H1 (cell line): Measurements from ENCODE around the gene MBD1. TPM values are rescaled to one million over a fixed set of nuclear protein-coding genes. Genes with fewer than 3 reads are reported as not detected.

Experiments used
- CTCF ChIA-PET: fragments of 300-600 bp; sonication (Branson Sonifier 250); formaldehyde crosslinking; loops from one replicate; lab custom pipeline; 2021; ENCODE audit not compliant: partially characterized antibody; lab: Charles Lee
- POLR2A ChIA-PET: fragments of 300-600 bp; sonication (Branson Sonifier 250); formaldehyde crosslinking; loops from one replicate; lab custom pipeline; 2021; ENCODE audit warnings: inconsistent platforms; ENCODE audit not compliant: partially characterized antibody; lab: Charles Lee
- DNase-seq, 2 experiments: peaks; one replicate each; pipeline versions ENCODE4 v3.0.0 to v3.0.0-alpha.2; 2010 to 2022; ENCODE audit warnings: low spot score in 2 of 2, low read depth in 1 of 2, mixed read lengths in 1 of 2
- FAIRE-seq: peaks from 2 replicates; lab custom pipeline; 2011; peaks lifted over from hg19 to GRCh38; lab: Jason Lieb, UNC
- H2AFZ ChIP-seq: 2 replicates; pipeline ENCODE4 v1.8.1; 2012; ENCODE audit warnings: low read length, inconsistent platforms
- H2AK5ac ChIP-seq: 2 replicates; pipeline ENCODE4 v1.6.1; 2013; ENCODE audit warnings: low read depth, low read length
- H2BK120ac ChIP-seq: replicated peaks from 2 replicates; pipeline ENCODE3; 2013; ENCODE audit warnings: low read depth, low read length, inconsistent platforms
- H2BK12ac ChIP-seq: 2 replicates; pipeline ENCODE4 v1.6.1; 2013; ENCODE audit warnings: low read depth, low read length
- H2BK15ac ChIP-seq: 2 replicates; pipeline ENCODE4 v1.6.1; 2013; ENCODE audit warnings: low read length
- H2BK20ac ChIP-seq: 2 replicates; pipeline ENCODE4 v1.6.1; 2013; ENCODE audit warnings: low read length
- H2BK5ac ChIP-seq: 2 replicates; pipeline ENCODE4 v1.6.1; 2013; ENCODE audit warnings: low read depth, low read length
- H3K14ac ChIP-seq: 2 replicates; pipeline ENCODE4 v1.6.1; 2013; ENCODE audit warnings: inconsistent platforms; ENCODE audit not compliant: insufficient read length
- H3K18ac ChIP-seq: 2 replicates; pipeline ENCODE4 v1.6.1; 2013; ENCODE audit warnings: low read length; ENCODE audit errors: extremely low read depth
- H3K23ac ChIP-seq: 2 replicates; pipeline ENCODE4 v1.6.1; 2013; ENCODE audit warnings: inconsistent platforms; ENCODE audit not compliant: insufficient read length
- H3K23me2 ChIP-seq: 2 replicates; pipeline ENCODE4 v1.6.1; 2013; ENCODE audit warnings: low read depth, low read length
- H3K27ac ChIP-seq: 2 replicates; pipeline ENCODE4 v1.6.1; 2011; ENCODE audit warnings: low read depth, low read length, inconsistent platforms
- H3K27me3 ChIP-seq, 4 experiments: replicated peaks in 1 of 4; 1 replicate in 1 of 4; 2 replicates in 3 of 4; pipeline versions ENCODE4 v1.6.1 to v1.8.1; 2011 to 2013; ENCODE audit warnings: low read length in 3 of 4, mild to moderate bottlenecking in 3 of 4, inconsistent platforms in 2 of 4, mixed read lengths in 2 of 4, moderate library complexity in 1 of 4; ENCODE audit not compliant: control insufficient read depth in 3 of 4, insufficient read depth in 3 of 4; ENCODE audit errors: extremely low read depth in 1 of 4
- H3K36me3 ChIP-seq, 4 experiments: 2 replicates each; pipeline versions ENCODE4 v1.6.1 to v1.8.1; 2011 to 2013; ENCODE audit warnings: mild to moderate bottlenecking in 4 of 4, low read length in 3 of 4, moderate library complexity in 2 of 4, control low read depth in 1 of 4, inconsistent platforms in 1 of 4; ENCODE audit not compliant: insufficient read depth in 4 of 4, control insufficient read depth in 2 of 4
- H3K4ac ChIP-seq: replicated peaks from 2 replicates; pipeline ENCODE3; 2013; ENCODE audit warnings: low read length, low read depth, mixed read lengths, inconsistent platforms; ENCODE audit not compliant: insufficient read length
- H3K4me1 ChIP-seq, 4 experiments: replicated peaks in 1 of 4; 1 replicate in 1 of 4; 2 replicates in 3 of 4; pipeline versions ENCODE4 v1.6.1 to v1.8.1; 2011 to 2013; ENCODE audit warnings: low read length in 3 of 4, inconsistent platforms in 2 of 4, mixed read lengths in 1 of 4; ENCODE audit not compliant: insufficient read depth in 4 of 4, control insufficient read depth in 3 of 4
- H3K4me2 ChIP-seq, 2 experiments: 2 replicates each; pipeline versions ENCODE4 v1.6.1 to v1.8.1; 2011 to 2013; ENCODE audit warnings: low read depth in 2 of 2, low read length in 2 of 2, control low read depth in 1 of 2, inconsistent platforms in 1 of 2, mild to moderate bottlenecking in 1 of 2; ENCODE audit not compliant: insufficient read depth in 1 of 2
- H3K4me3 ChIP-seq, 4 experiments: fragments of 200-600, 300-600 bp in 1 of 4; sonication (generic), shearing (Covaris generic), sonication (Bioruptor Twin) in 1 of 4; 2 replicates each; pipeline versions ENCODE4 v1.5.1 to v1.8.1; 2011 to 2016; ENCODE audit warnings: low read length in 4 of 4, low read depth in 3 of 4, control low read depth in 2 of 4, inconsistent platforms in 2 of 4, mild to moderate bottlenecking in 2 of 4, mixed read lengths in 1 of 4, moderate library complexity in 1 of 4; ENCODE audit not compliant: insufficient read depth in 2 of 4; ENCODE audit errors: extremely low read depth in 1 of 4
- H3K56ac ChIP-seq: replicated peaks from 2 replicates; pipeline ENCODE3; 2013; ENCODE audit warnings: low read depth, mild to moderate bottlenecking, mixed read lengths, low read length, inconsistent platforms; ENCODE audit not compliant: insufficient read length
- H3K79me1 ChIP-seq: 2 replicates; pipeline ENCODE4 v1.6.1; 2013; ENCODE audit warnings: low read depth, low read length, control low read depth
- H3K79me2 ChIP-seq, 2 experiments: 2 replicates each; pipeline versions ENCODE4 v1.6.1 to v1.8.1; 2012 to 2013; ENCODE audit warnings: low read length in 2 of 2, mild to moderate bottlenecking in 2 of 2, inconsistent platforms in 1 of 2; ENCODE audit not compliant: insufficient read depth in 2 of 2, control insufficient read depth in 1 of 2
- H3K9ac ChIP-seq, 4 experiments: replicated peaks in 1 of 4; 1 replicate in 1 of 4; 2 replicates in 3 of 4; pipeline versions ENCODE4 v1.6.1 to v1.8.1; 2011 to 2013; ENCODE audit warnings: low read depth in 3 of 4, low read length in 3 of 4, control low read depth in 2 of 4, mild to moderate bottlenecking in 2 of 4, moderate library complexity in 2 of 4, inconsistent platforms in 1 of 4; ENCODE audit errors: extremely low read depth in 1 of 4
- H3K9me3 ChIP-seq, 2 experiments: 2 replicates each; pipeline versions ENCODE4 v1.6.1 to v1.8.1; 2012 to 2013; ENCODE audit warnings: mild to moderate bottlenecking in 2 of 2, moderate library complexity in 2 of 2, control low read depth in 1 of 2, inconsistent platforms in 1 of 2, low read depth in 1 of 2, low read length in 1 of 2, mixed read lengths in 1 of 2; ENCODE audit not compliant: insufficient read depth in 2 of 2
- H4K20me1 ChIP-seq, 2 experiments: replicated peaks in 1 of 2; 2 replicates each; pipeline versions ENCODE3 to v1.8.1; 2011 to 2013; ENCODE audit warnings: inconsistent platforms in 2 of 2, low read length in 2 of 2, mild to moderate bottlenecking in 1 of 2; ENCODE audit not compliant: insufficient read depth in 2 of 2, control insufficient read depth in 1 of 2
- H4K5ac ChIP-seq: 2 replicates; pipeline ENCODE4 v1.6.1; 2013; ENCODE audit warnings: low read length, low read depth, mixed read lengths, inconsistent platforms; ENCODE audit not compliant: insufficient read length
- H4K8ac ChIP-seq: 2 replicates; pipeline ENCODE4 v1.8.0; 2013; ENCODE audit warnings: mild to moderate bottlenecking, moderate library complexity, low read length, inconsistent platforms; ENCODE audit not compliant: insufficient read depth; ENCODE audit errors: extremely low read depth
- H4K91ac ChIP-seq: replicated peaks from 2 replicates; pipeline ENCODE3; 2013; ENCODE audit warnings: low read length, mixed read lengths, inconsistent platforms; ENCODE audit not compliant: insufficient read length
- ATF3 ChIP-seq: IDR thresholded peaks from 2 replicates; pipeline ENCODE4 v1.6.1; 2011; ENCODE audit warnings: low read depth, mild to moderate bottlenecking, low read length; ENCODE audit not compliant: insufficient read depth
- KDM1A ChIP-seq: fragments of 200-600, 300-600 bp; sonication (generic); IDR thresholded peaks from 2 replicates; pipeline ENCODE4 v1.7.1; 2016; ENCODE audit warnings: mild to moderate bottlenecking, low read length, borderline replicate concordance
- MAFK ChIP-seq: IDR thresholded peaks from 2 replicates; pipeline ENCODE4 v1.6.1; 2012; ENCODE audit warnings: low read depth, mild to moderate bottlenecking, improper control_type of control experiment, low read length
- RNF2 ChIP-seq: fragments of 200-900, 300-1000 bp; sonication (generic); IDR thresholded peaks from 2 replicates; pipeline ENCODE4 v1.7.1; 2016; ENCODE audit warnings: borderline replicate concordance, low read depth, mild to moderate bottlenecking, antibody characterized with exemption, low read length; ENCODE audit not compliant: poor library complexity, severe bottlenecking; ENCODE audit errors: missing control alignments
- SAP30 ChIP-seq: fragments of 300-600 bp; sonication (generic); IDR thresholded peaks from 2 replicates; pipeline ENCODE4 v1.7.1; 2012; ENCODE audit warnings: low read length, moderate library complexity, mild to moderate bottlenecking, inconsistent platforms; ENCODE audit not compliant: insufficient read depth, insufficient replicate concordance
- SIRT6 ChIP-seq: IDR thresholded peaks from one replicate; pipeline ENCODE4 v1.7.1; 2012; ENCODE audit warnings: low read length, inconsistent platforms
- SRF ChIP-seq: IDR thresholded peaks from 2 replicates; pipeline ENCODE4 v1.6.1; 2011; ENCODE audit warnings: mild to moderate bottlenecking, low read depth, low read length, moderate library complexity
- TBP ChIP-seq: IDR thresholded peaks from 2 replicates; pipeline ENCODE4 v1.6.1; 2011; ENCODE audit warnings: low read depth, low read length, improper control_type of control experiment
- TCF12 ChIP-seq: IDR thresholded peaks from 2 replicates; pipeline ENCODE4 v1.6.1; 2011; ENCODE audit warnings: low read depth, mild to moderate bottlenecking, low read length
- YY1 ChIP-seq: IDR thresholded peaks from 2 replicates; pipeline ENCODE4 v1.6.1; 2011; ENCODE audit warnings: low read depth, mild to moderate bottlenecking, low read length
- WGBS, 2 experiments: shearing (Covaris generic) in 1 of 2; methylation state at CpG; one replicate each; pipeline versions ENCODE4 v1.1.6 to v1.1.7; 2013 to 2015; ENCODE audit warnings: low lambda C conversion rate in 2 of 2, mixed read lengths in 2 of 2, inconsistent platforms in 1 of 2, low coverage in 1 of 2, missing lambda C conversion rate in 1 of 2; ENCODE audit not compliant: insufficient replicate concordance in 2 of 2, insufficient coverage in 1 of 2, insufficient read length in 1 of 2; ENCODE audit errors: extremely low coverage in 1 of 2, missing lambda C conversion rate in 1 of 2; 5-methylcytosine and 5-hydroxymethylcytosine counted together
- polyA plus RNA-seq, 7 experiments: library from polyadenylated mRNA; depleted of rRNA in 3 of 7; stranded (reverse) in 5 of 7; unstranded in 2 of 7; fragments of >200 nt in 5 of 7; fragments of 200-250 nt in 2 of 7; gene quantifications; 1 replicate in 5 of 7; 2 replicates in 1 of 7; 4 replicates in 1 of 7; pipeline versions ENCODE4 v1.2.1 to v1.2.3, GENCODE V29; 2011 to 2013; ENCODE audit warnings: missing spikeins in 2 of 7, mixed read lengths in 2 of 7
- total RNA-seq: library from RNA; stranded (reverse); fragmentation: NEBNext Ultra II Directional; extraction: Animal tissue kit (Norgen Biotek cat#: 25700); gene quantifications from 2 replicates; pipeline ENCODE4 v1.2.1, GENCODE V29; 2021

The MBD1 gene
- total and polyA plus RNA-seq, 2 of the 8 experiments (the other 6 are each of a cell fraction or from before 2014, with no cell fraction given): 32.2 to 41.6 TPM

DNA sequence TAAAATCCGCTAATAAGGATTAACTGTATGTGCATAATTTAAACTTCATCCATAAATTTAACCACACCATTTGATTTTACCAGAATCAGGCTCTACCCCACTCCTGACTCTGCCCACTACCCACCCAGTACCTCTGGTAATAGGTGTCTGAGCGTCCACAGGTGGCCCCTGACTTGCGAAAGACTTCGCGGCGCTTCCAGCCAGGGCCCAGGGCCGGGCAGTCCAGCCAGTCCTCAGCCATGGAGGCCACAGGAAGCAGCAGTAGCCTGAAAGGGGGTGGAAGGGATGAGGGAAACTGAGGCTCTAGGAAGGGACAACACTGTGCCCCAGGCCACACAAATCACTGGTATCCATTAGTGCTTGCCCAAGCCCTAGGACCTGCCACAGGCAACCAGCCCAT is 1.6 kb downstream of the MBD1 start:
- no peak overlapping the region for H3K27ac ChIP-seq
- no peak overlapping the region for H2BK20ac ChIP-seq
- DNase-seq (no peak), FAIRE-seq (no peak)
- H2BK5ac ChIP-seq: no peak overlapping the region
- POLR2A ChIA-PET: no interaction called here
- H3K9ac ChIP-seq: no peak overlapping the region
- no peak overlapping the region for H3K56ac ChIP-seq
- no peak overlapping the region for H2BK12ac ChIP-seq
- peaks cover 0 to 23% of the 10 kb centered on the region in 2 experiments; a peak in 2 of 4 replicates for H3K79me2 ChIP-seq
- H3K23me2 ChIP-seq: peaks cover 12% of the 10 kb centered on the region
- peak overlapping the region in 1 of 4 experiments; percentile 93; a peak in 1 of 8 replicates for H3K4me3 ChIP-seq
- H3K14ac ChIP-seq: no peak overlapping the region
- H2AFZ ChIP-seq: no peak overlapping the region
- no peak overlapping the region for H4K8ac ChIP-seq
- peaks cover 0 to 8% (median 3%) of the 10 kb centered on the region in 4 experiments; a peak in 4 of 7 replicates for H3K4me1 ChIP-seq
- H3K27me3 ChIP-seq: no peaks in the 10 kb centered on the region
- no peak overlapping the region for H4K91ac ChIP-seq
- peaks cover 15 to 47% (median 37%) of the 10 kb centered on the region in 4 experiments for H3K36me3 ChIP-seq
- H3K4me2 ChIP-seq: peak overlapping the region in 1 of 2 experiments; percentile 97; a peak in 1 of 4 replicates
- H3K18ac ChIP-seq: no peak overlapping the region
- 95% methylated on average over 7 of the region's 7 CpGs; no CpG with 5 or more reads in 1 of the 2 experiments for WGBS, 2 experiments
- no peak overlapping the region for H3K4ac ChIP-seq
- H3K9me3 ChIP-seq: no peaks in the 10 kb centered on the region
- no peak overlapping the region for H3K23ac ChIP-seq
- H2AK5ac ChIP-seq: no peak overlapping the region
- no peak overlapping the region for H4K5ac ChIP-seq
- H4K20me1 ChIP-seq: peaks cover 3 to 6% of the 10 kb centered on the region in 2 experiments
- H2BK15ac ChIP-seq: no peak overlapping the region
- CTCF ChIA-PET: interaction anchor here (1.0 to 2.0 kb wide), 2 partner anchors 11 to 78 kb away, joined by 5 to 11 read pairs; no protein-coding TSS in a partner anchor
- H3K79me1 ChIP-seq: peaks cover 6% of the 10 kb centered on the region; the same call in 1 of the 2 replicates
- no peak overlapping the region for H2BK120ac ChIP-seq
- TF ChIP-seq SIRT6 (no peak), ATF3 (no peak), MAFK (no peak), YY1 (no peak), RNF2 (no peak), TCF12 (no peak), TBP (no peak), SAP30 (no peak), SRF (no peak), KDM1A (no peak)
